Osteoblast (primary cell): Measurements from ENCODE around the gene CPED1. TPM values are rescaled to one million over a fixed set of nuclear protein-coding genes. Genes with fewer than 3 reads are reported as not detected.

ENCODE experiments used
- DNase-seq: peaks from one replicate; pipeline ENCODE4 v3.0.0; 2011; ENCODE audit warnings: low spot score, mixed read lengths; ENCODE audit not compliant: insufficient read length; ENCODE audit errors: missing footprints
- H2AFZ ChIP-seq: 2 replicates; pipeline ENCODE4 v1.6.0; 2011; ENCODE audit warnings: mild to moderate bottlenecking, low read length
- H3K27ac ChIP-seq: 2 replicates; pipeline ENCODE4 v1.5.1; 2011; ENCODE audit warnings: mild to moderate bottlenecking, low read depth, low read length, moderate library complexity
- H3K27me3 ChIP-seq: 2 replicates; pipeline ENCODE4 v1.6.0; 2012; ENCODE audit warnings: mild to moderate bottlenecking, control low read depth, inconsistent platforms, low read length, moderate library complexity; ENCODE audit not compliant: insufficient read depth
- H3K36me3 ChIP-seq: 2 replicates; pipeline ENCODE4 v1.5.1; 2011; ENCODE audit warnings: mild to moderate bottlenecking, low read length, control low read depth, moderate library complexity; ENCODE audit not compliant: insufficient read depth
- H3K4me1 ChIP-seq: 2 replicates; pipeline ENCODE4 v1.5.1; 2011; ENCODE audit warnings: mild to moderate bottlenecking, low read length, control low read depth, moderate library complexity; ENCODE audit not compliant: insufficient read depth
- H3K4me2 ChIP-seq: 2 replicates; pipeline ENCODE4 v1.6.0; 2011; ENCODE audit warnings: mild to moderate bottlenecking, low read length; ENCODE audit not compliant: insufficient read depth
- H3K4me3 ChIP-seq: fragments of 200-600 bp; sonication (generic); 3 replicates; pipeline ENCODE4 v1.5.1; 2012; ENCODE audit warnings: mild to moderate bottlenecking, low read length, inconsistent platforms; ENCODE audit not compliant: insufficient read depth
- H3K79me2 ChIP-seq: 2 replicates; pipeline ENCODE4 v1.6.0; 2012; ENCODE audit warnings: mild to moderate bottlenecking, low read length, control low read depth, inconsistent platforms; ENCODE audit not compliant: insufficient read depth
- H3K9me3 ChIP-seq: 2 replicates; pipeline ENCODE4 v1.5.1; 2011; ENCODE audit warnings: low read depth, low read length, control low read depth
- H4K20me1 ChIP-seq: 2 replicates; pipeline ENCODE4 v1.6.0; 2012; ENCODE audit warnings: mild to moderate bottlenecking, low read length, control low read depth; ENCODE audit not compliant: insufficient read depth
- CTCF ChIP-seq: IDR thresholded peaks from 2 replicates; pipeline ENCODE4 v1.5.1; 2011; ENCODE audit warnings: mild to moderate bottlenecking, low read depth, low read length, moderate library complexity; ENCODE audit errors: extremely low read depth
- total RNA-seq: library from RNA; depleted of rRNA; stranded (reverse); fragments of >200 nt; gene quantifications from 2 replicates; pipeline ENCODE4 v1.2.3, GENCODE V29; 2012

The CPED1 gene
- total RNA-seq, 1 donor = 30.8 TPM

- no peak overlapping the region for H3K27ac ChIP-seq
- H3K4me3 ChIP-seq = no peak overlapping the region
- no peaks in the 10 kb centered on the region for H4K20me1 ChIP-seq
- no peaks in the 10 kb centered on the region for H3K27me3 ChIP-seq
- no peak overlapping the region for H2AFZ ChIP-seq
- TF ChIP-seq CTCF = peak; percentile 38
- no peak overlapping the region for H3K4me2 ChIP-seq
- H3K9me3 ChIP-seq = no peaks in the 10 kb centered on the region
- no peaks in the 10 kb centered on the region for H3K4me1 ChIP-seq
- peak; percentile 23 for DNase-seq
- no peaks in the 10 kb centered on the region for H3K36me3 ChIP-seq
- H3K79me2 ChIP-seq = no peaks in the 10 kb centered on the region
Observed at GRCh38 chr7:121126801-121127534, 138.5 kb downstream of the CPED1 start.

- Histone ChIP-seq H2AFZ (no peak overlapping the region), H3K36me3 (no peaks in the 10 kb centered on the region), H3K4me3 (no peak overlapping the region), H3K4me2 (no peak overlapping the region), H3K4me1 (no peaks in the 10 kb centered on the region), H4K20me1 (no peaks in the 10 kb centered on the region), H3K27me3 (no peaks in the 10 kb centered on the region), H3K79me2 (no peaks in the 10 kb centered on the region), H3K27ac (no peak overlapping the region), H3K9me3 (no peaks in the 10 kb centered on the region)
- no peak for DNase-seq
- TF ChIP-seq CTCF = no peak
Observed at GRCh38 chr7:121132940-121133339, 144.4 kb downstream of the CPED1 start.

- Histone ChIP-seq H3K79me2 (no peaks in the 10 kb centered on the region), H3K27me3 (no peaks in the 10 kb centered on the region), H3K4me1 (no peaks in the 10 kb centered on the region), H2AFZ (no peak overlapping the region), H3K27ac (no peak overlapping the region), H4K20me1 (no peaks in the 10 kb centered on the region), H3K9me3 (no peaks in the 10 kb centered on the region), H3K4me3 (no peak overlapping the region), H3K4me2 (no peak overlapping the region), H3K36me3 (no peaks in the 10 kb centered on the region)
- no peak for TF ChIP-seq CTCF
- DNase-seq = no peak
Observed at GRCh38 chr7:121133444-121133843, 144.9 kb downstream of the CPED1 start.

DNA sequence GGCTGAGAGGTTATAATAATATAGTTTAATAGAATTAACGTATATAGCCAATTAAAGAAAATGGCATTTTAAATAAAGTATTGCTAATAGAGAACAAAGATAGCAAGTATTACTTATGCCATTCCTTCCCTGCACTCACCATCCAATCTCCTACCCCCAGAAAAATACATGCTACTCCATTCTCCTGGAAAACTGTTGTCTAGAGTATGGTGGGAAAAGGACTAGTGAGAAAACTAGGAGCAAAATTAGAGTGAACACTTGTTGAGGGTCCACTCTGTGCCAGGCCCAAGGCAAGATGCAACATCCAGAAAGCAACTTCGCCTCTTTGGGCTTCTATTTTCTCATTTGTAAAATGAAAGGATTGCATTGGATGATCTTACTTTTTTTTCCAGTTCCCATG lies 149.1 kb downstream of the CPED1 start:
- Histone ChIP-seq H2AFZ (no peak overlapping the region), H3K27ac (no peak overlapping the region), H3K4me1 (no peaks in the 10 kb centered on the region), H3K4me2 (no peak overlapping the region), H3K27me3 (no peaks in the 10 kb centered on the region), H3K4me3 (no peak overlapping the region), H3K79me2 (no peaks in the 10 kb centered on the region), H3K36me3 (no peaks in the 10 kb centered on the region), H4K20me1 (no peaks in the 10 kb centered on the region), H3K9me3 (no peaks in the 10 kb centered on the region)
- no peak for TF ChIP-seq CTCF
- DNase-seq = no peak
